ENCODE data around the gene ZNF32.
A peak's percentile ranks its signal among the peaks of the same experiment; 100 is the strongest.
"Not testable (repeated sequence)": the region's sequence is repeated elsewhere in the genome, so short reads cannot be mapped to it uniquely, and the experiment has no call there.

The ZNF32 gene

DNA sequence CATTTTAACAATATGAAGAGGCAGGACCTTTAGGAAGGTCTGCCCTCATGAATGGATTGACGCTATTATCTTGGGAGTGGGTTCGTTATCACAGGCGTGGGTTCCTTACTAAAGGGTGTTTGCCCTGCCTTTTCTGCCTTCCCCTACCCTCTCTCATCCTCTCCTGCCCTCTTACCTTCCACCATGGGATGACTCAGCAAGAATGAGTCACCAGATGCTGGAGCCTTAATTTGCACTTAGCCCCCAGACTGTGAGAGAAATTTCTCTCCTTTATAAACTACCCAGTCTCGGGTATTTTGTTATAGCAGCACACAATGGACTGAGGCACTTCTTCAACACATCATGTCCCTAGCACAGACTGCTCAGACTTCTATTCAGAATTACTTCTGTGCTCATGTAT lies 31.4 kb upstream of the ZNF32 start:
- DNase-seq (ENCODE audit: low read depth, low spot score), result no peak

DNA sequence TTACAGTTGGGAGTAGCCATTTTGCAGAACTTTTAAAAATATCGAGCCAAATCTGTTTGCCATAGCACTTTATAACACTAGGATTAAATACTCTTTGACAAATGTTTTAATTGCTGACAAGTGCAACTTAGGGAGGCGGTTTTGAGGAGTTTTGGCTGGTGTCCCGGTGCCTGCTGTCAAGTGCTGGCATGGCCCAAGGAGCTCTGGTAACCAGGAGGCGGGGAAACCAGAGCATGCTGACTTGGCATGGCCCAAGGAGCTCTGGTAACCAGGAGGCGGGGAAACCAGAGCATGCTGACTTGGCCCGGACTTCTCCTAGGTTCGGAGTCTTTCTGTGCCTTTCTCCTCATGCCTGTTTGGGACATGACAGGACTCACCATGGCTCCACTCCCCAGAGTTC lies 30.8 kb upstream of the ZNF32 start:
- no peak for DNase-seq (ENCODE audit: low read depth, low spot score)

DNA sequence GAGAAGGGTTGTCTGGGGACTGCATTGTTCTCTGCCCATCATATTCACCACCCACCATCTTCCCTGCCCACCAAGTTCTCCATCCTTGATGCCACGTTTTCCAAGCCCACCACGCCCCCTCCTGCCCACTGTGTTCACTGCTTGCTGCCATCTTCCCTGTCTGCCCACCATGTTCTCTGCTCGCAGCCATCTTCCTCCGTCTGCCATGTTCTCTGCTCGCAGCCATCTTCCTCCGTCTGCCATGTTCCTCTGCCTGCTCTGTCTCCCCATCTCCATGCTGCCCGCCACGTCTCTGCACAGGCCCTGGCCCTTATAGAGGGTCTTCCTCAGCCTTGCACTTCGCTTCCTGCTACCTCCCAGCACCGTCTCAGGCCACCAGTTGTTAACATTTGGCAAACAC lies 30.0 kb upstream of the ZNF32 start:
- no peak for DNase-seq (ENCODE audit: low read depth, low spot score)

DNA sequence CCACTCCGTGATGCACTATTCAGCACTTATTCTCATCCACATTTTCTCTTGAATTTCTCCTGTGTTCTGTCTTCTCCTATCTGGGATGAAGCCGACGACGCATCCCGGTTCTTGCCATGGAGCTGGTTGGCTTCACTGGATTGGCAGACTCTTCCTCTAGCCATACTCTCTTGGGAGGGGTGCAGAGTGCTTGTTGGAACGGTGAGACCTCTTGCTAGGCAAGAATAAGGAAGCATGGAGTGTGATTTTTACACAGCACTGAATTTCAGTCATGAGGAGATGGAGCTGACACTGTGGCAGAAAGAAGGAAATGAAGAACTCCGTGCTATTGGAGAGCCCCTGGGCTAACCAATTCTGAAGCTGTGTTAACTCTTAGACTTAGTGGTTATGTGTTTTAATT lies 28.2 kb upstream of the ZNF32 start:
- no peak for DNase-seq (ENCODE audit: low read depth, low spot score)

GRCh38 chr10:43676331-43676730 lies 27.6 kb upstream of the ZNF32 start:
- no peak for DNase-seq (ENCODE audit: low read depth, low spot score)

DNA sequence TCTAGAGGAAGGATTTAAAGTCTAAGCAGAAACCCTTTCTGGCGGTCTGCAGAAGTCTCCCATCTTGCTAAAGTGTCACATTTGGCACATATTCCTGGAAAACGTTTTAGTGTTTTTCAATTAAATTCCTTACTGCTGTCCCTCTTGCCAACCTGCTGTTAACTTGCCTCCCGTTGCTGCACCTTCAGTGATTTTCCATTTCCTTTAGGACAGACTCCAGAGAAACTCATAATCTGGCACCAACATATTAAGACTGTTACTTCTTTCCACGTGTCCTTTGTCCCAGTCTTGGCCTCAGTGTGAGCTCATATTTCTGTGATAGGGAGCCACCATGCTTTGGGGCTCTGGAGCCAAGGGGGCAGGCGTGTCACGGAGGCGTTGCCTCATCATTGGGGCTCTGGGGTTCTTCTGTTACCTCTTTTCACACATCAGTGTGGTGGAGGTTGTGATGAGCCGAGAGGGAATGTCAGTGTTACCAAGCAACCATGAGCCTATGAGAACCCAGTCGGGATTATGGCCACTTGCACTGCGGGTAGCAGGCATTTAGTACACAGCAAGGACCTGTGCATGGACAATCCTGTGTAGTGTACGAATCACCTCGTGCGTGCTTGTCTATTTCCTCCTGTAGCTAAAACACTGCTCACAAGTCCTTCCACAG lies 26.0 kb upstream of the ZNF32 start:
- no peak for DNase-seq (ENCODE audit: low read depth, low spot score)

DNA sequence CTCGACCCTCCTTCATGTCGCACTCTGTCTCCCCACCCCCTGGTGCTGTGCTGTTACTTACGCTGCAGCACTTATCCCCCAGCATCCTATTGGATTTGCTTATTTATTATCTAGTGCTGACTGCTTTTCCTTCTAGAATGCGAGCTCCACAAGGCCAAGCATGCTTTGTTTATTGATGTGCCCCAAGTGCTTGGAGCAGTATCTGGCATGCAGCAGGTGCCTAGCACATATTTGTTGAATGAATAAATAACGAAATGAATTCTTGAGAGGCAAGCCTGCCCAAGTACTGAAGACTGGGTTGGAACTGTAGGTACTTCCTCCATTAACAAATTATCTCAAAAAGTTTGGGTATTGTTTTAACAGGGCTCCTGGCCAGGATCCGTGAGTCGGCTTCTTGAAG lies 24.8 kb upstream of the ZNF32 start:
- DNase-seq (ENCODE audit: low read depth, low spot score), result no peak

DNA sequence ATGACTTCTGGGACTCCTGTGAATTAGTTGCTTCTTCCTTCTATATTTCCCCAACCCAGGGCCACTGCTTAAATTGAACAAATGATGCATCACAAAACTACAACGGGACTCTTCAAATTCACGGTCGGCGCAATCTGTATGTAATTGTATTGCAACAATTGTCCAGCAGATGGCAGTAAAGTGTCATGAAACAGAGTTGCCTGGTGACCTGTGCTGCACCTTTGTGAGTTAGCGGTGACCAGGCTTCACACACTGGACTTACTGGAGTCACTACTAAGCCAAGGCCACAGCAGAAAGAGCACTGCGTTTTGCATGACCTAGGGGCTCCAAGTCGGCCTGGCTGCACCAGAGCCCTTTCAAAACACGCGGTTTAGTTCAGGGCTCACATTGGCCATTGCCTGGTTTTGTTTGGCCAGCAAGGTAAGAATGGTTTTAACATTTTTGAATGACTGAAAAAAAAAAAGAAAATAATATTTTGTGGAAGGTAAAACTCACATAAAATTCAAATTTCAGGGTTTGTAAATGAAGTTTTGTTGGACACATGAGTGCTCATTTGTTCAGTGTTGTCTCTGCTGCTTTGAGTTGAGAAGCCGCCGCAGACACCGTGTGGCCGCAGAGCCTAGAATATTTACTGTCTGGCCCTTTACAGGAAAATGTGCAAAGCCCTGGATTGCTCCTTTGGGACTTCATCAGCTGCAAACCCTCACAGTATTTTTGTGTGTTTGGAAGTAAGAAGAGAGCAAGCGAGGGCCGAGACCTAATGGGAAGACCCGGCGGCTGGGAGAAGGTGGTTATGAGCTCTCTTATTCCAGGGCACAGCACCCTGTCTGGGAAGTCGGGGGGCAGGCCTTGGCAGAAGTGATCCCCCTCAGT lies 23.2 kb upstream of the ZNF32 start:
- DNase-seq (ENCODE audit: low read depth, low spot score), result peak; percentile 80

DNA sequence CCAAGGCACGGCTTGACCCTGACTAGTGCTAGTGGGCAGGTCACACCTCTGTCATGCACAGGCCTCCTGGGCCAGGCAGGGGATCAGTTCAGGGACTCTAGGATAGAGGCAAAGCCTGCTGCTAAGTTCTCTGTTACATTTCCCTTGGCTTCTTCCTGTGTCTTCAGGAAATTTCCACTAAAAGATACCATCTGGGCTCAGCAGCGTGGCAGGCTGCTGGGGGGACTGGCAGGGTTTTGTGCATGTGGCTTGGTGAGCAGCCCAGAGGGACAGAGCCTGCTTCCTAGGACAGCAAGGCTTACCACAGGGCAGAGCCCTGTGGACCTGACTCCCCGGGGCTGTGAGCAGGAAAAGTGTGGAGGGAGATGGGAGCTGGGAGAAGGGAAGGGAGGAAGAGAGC lies 20.7 kb upstream of the ZNF32 start:
- no peak for DNase-seq (ENCODE audit: low read depth, low spot score)

- DNase-seq (ENCODE audit: low read depth, low spot score), result no peak
These were observed 19.2 kb upstream of the ZNF32 start for GRCh38 chr10:43667761-43668386.

DNA sequence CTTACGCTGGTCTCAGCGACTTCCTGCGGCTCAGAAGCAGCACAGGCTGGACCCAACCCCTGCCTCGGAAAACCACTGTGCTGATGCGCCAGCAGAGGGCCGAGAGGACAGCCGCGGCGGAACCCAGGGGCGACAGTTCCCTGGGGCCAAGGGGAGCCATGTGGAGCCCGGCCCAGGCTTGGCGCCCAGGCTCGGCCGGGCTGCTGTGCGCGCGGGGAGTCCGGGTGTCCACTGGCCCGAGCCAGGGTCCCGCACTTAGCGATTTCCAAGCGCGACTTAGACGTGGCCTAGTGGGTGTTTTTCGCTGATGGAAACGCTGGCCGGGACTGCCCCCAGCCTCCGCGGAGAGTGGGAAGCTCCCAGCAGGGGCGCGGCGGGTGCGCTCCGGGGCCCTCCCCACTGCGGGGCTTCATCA lies 18.6 kb upstream of the ZNF32 start:
- peak; percentile 71 for DNase-seq (ENCODE audit: low read depth, low spot score)

DNA sequence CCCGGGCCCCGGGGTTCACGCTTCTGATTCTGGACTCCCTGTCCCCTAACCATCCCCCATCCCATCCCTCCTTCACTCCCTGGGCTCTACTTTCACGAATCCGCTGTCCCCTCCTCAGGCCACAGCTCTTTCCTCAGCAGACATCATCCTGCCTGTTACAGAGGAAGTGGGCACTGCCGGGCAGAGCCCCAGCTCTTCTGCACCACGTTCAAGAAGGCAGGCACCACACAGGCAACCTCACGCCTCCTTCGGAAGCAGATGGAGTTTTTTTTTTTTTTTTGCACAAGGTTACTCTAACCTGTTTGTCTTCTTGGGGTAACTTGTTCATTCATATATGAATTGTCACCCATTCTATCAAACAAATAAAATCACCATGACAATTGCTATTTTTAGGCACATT lies 17.9 kb upstream of the ZNF32 start:
- DNase-seq (ENCODE audit: low read depth, low spot score), result no peak

DNA sequence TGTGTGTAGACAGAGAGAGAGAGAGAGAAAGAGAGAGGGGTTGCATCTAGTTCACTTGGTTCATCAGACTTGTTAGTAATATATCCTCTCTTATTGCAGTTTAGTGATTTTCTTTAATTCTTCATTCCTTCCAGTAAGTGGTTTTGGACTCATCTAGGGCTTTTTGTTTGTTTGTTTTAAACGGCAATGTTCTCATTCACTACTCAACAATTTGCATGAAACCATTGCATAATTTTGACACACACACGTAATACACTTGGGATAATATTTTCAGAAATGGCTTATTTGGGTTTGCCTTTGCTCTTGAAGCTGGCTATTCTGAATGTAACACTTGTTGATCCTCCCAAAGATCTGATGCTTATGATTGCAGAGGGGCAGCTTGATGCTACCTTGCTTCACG lies 16.4 kb upstream of the ZNF32 start:
- no peak for DNase-seq (ENCODE audit: low read depth, low spot score)

- no peak for DNase-seq (ENCODE audit: low read depth, low spot score)
These were observed 9.5 kb upstream of the ZNF32 start for GRCh38 chr10:43658227-43658626.

GRCh38 chr10:43655311-43655710 lies 6.6 kb upstream of the ZNF32 start:
- DNase-seq (ENCODE audit: low read depth, low spot score), result no peak

DNA sequence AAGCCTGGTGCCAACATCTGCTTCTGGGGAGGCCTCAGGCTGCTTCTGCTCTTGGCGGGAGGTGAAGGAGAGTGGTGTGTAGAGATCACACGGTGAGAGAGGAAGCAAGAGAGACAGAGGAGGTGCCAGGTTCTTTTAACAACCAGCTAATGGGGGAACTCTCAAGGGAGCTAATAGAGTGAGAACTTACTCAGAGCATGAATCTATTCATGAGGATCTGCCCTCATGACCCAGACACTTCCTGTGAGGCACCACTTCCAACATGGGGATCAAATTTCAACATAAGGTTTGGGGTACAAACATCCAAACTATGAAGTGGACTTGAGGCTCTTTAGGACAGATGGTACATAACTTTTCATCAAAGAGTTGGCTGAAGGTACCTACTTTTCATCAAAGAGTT lies 5.1 kb upstream of the ZNF32 start:
- DNase-seq (ENCODE audit: low read depth, low spot score), result no peak

DNA sequence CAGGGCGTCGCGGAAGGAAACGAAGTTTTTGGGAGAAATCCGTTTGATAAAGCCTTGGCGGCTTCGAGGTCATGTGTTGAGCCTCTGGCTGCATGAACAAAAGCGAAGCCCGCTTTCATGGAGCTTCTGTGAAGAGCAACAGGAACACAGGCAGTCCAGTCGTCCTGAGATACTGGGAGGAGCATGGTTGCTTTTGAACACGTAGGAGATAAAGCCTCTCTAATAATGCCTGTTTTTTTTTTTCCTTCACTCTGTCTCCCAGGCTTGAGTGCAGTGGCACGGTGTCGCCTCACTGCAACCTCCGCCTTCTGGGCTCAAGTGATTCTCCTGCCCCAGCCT lies 473 bp upstream of the ZNF32 start:
- no peak for DNase-seq (ENCODE audit: low read depth, low spot score)

DNA sequence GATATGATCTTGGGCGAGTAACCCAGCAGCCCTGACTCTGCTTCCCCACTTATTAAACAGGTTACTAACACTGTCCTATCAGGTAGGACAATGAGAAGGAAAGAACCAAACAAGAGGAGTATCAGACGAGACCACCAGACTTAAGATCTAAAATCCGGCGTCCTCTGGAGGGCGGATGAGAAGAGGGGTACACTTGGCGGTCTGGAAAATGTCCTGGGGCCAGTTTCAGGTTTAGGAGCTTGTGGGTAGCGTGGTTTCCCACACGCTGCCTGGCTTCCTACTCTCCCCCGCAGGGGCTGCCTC lies 635 bp downstream of the ZNF32 start:
- no peak for DNase-seq (ENCODE audit: low read depth, low spot score)

- DNase-seq (ENCODE audit: low read depth, low spot score), result no peak
These were observed 1.1 kb downstream of the ZNF32 start for GRCh38 chr10:43647576-43647975.

- DNase-seq (ENCODE audit: low read depth, low spot score), result no peak
These were observed 2.8 kb downstream of the ZNF32 start for GRCh38 chr10:43645866-43646265.

GRCh38 chr10:43644252-43644651 lies 4.4 kb downstream of the ZNF32 start:
- DNase-seq (ENCODE audit: low read depth, low spot score), result no peak

DNA sequence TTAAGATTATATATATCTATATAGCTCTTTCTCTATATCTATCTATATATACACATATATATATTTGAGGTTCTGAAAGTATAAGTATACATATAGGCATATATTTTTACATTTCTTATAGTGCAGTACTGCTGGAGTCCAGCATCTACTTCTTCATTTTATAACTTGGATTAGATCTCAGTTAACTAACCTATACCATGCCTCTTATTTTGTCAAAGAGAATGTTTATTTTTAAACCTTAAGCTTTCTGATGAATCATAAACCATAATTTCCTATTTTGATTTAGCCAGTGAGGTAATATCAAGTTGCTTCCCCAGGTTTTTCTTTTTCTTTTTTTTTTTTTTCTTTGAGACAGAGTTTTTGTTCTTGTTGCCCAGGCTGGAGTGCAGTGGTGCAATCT lies 8.1 kb downstream of the ZNF32 start:
- no peak for DNase-seq (ENCODE audit: low read depth, low spot score)

- not testable (repeated sequence) for DNase-seq (ENCODE audit: low read depth, low spot score)
These were observed 12.9 kb downstream of the ZNF32 start for GRCh38 chr10:43635816-43636215.
